ENCODE data around the gene CLOCK.

CLOCK gene

GRCh38 chr4:55575513-55575912 lies 28.8 kb upstream of the CLOCK start:
- Mint-ChIP-seq H3K4me1 (no peaks in the 10 kb centered on the region), H3K4me3 (no peak overlapping the region), H3K9me3 (peaks cover 55% of the 10 kb centered on the region), H3K36me3 (ENCODE audit: low read depth) (peaks cover 35% of the 10 kb centered on the region), H3K27me3 (ENCODE audit: low read depth, poor library complexity) (peaks cover 4% of the 10 kb centered on the region), H3K27ac (no peak overlapping the region)
- TF ChIP-seq CTCF (IDR thresholded peaks at IDR 0.05), result no peak
- no peak for DNase-seq

GRCh38 chr4:55574252-55574651 lies 27.5 kb upstream of the CLOCK start:
- no peak overlapping the region for H3K27ac Mint-ChIP-seq
- H3K27me3 Mint-ChIP-seq (ENCODE audit: low read depth, poor library complexity), result peaks cover 4% of the 10 kb centered on the region
- TF ChIP-seq CTCF (IDR thresholded peaks at IDR 0.05), result no peak
- H3K4me1 Mint-ChIP-seq, result no peaks in the 10 kb centered on the region
- H3K36me3 Mint-ChIP-seq (ENCODE audit: low read depth), result peaks cover 36% of the 10 kb centered on the region
- no peak for DNase-seq
- H3K4me3 Mint-ChIP-seq, result no peak overlapping the region
- peaks cover 54% of the 10 kb centered on the region for H3K9me3 Mint-ChIP-seq

GRCh38 chr4:55571806-55572205 lies 25.1 kb upstream of the CLOCK start:
- no peak for TF ChIP-seq CTCF (IDR thresholded peaks at IDR 0.05)
- DNase-seq, result no peak
- Mint-ChIP-seq H3K9me3 (peaks cover 43% of the 10 kb centered on the region), H3K4me3 (no peak overlapping the region), H3K4me1 (no peaks in the 10 kb centered on the region), H3K27ac (no peak overlapping the region), H3K27me3 (ENCODE audit: low read depth, poor library complexity) (peaks cover 4% of the 10 kb centered on the region), H3K36me3 (ENCODE audit: low read depth) (peaks cover 38% of the 10 kb centered on the region)

GRCh38 chr4:55568905-55569504 lies 22.3 kb upstream of the CLOCK start:
- TF ChIP-seq CTCF (IDR thresholded peaks at IDR 0.05), result no peak
- Mint-ChIP-seq H3K36me3 (ENCODE audit: low read depth) (peaks cover 22% of the 10 kb centered on the region), H3K27me3 (ENCODE audit: low read depth, poor library complexity) (peaks cover 8% of the 10 kb centered on the region), H3K4me3 (no peak overlapping the region), H3K4me1 (no peaks in the 10 kb centered on the region), H3K9me3 (peaks cover 15% of the 10 kb centered on the region), H3K27ac (no peak overlapping the region)
- no peak for DNase-seq

- H3K27ac Mint-ChIP-seq, result no peak overlapping the region
- H3K4me1 Mint-ChIP-seq, result no peaks in the 10 kb centered on the region
- H3K4me3 Mint-ChIP-seq, result no peak overlapping the region
- DNase-seq, result no peak
- TF ChIP-seq CTCF (IDR thresholded peaks at IDR 0.05), result no peak
- peaks cover 6% of the 10 kb centered on the region for H3K36me3 Mint-ChIP-seq (ENCODE audit: low read depth)
- peaks cover 16% of the 10 kb centered on the region for H3K27me3 Mint-ChIP-seq (ENCODE audit: low read depth, poor library complexity)
- peaks cover 4% of the 10 kb centered on the region for H3K9me3 Mint-ChIP-seq
Observed at GRCh38 chr4:55561889-55562288, 15.2 kb upstream of the CLOCK start.

- no peak for DNase-seq
- H3K9me3 Mint-ChIP-seq, result peaks cover 4% of the 10 kb centered on the region
- H3K27ac Mint-ChIP-seq, result no peak overlapping the region
- H3K27me3 Mint-ChIP-seq (ENCODE audit: low read depth, poor library complexity), result peaks cover 16% of the 10 kb centered on the region
- TF ChIP-seq CTCF (IDR thresholded peaks at IDR 0.05), result no peak
- no peaks in the 10 kb centered on the region for H3K4me1 Mint-ChIP-seq
- no peak overlapping the region for H3K4me3 Mint-ChIP-seq
- H3K36me3 Mint-ChIP-seq (ENCODE audit: low read depth), result peaks cover 5% of the 10 kb centered on the region
Observed at GRCh38 chr4:55560096-55560495, 13.4 kb upstream of the CLOCK start.
